BE2C (cell line): ENCODE results near the gene CLCNKA.
A peak's percentile ranks its signal among the peaks of the same experiment; 100 is the strongest.
"Not testable (repeated sequence)": the region's sequence is repeated elsewhere in the genome, so short reads cannot be mapped to it uniquely, and the experiment has no call there.

ENCODE experiments used
- DNase-seq: peaks from one replicate; pipeline ENCODE4 v3.0.0-alpha.2; 2020
- H3K27me3 ChIP-seq: fragments of 250-450 bp; sonication (Bioruptor Pico); 2 replicates; pipeline ENCODE4 v1.5.1; 2020; ENCODE audit warnings: mild to moderate bottlenecking
- H3K36me3 ChIP-seq: fragments of 250-450 bp; sonication (Bioruptor Pico); 2 replicates; pipeline ENCODE4 v1.5.1; 2020; ENCODE audit warnings: mild to moderate bottlenecking
- H3K4me1 ChIP-seq: fragments of 250-450 bp; sonication (Bioruptor Pico); 2 replicates; pipeline ENCODE4 v1.5.1; 2020
- H3K4me3 ChIP-seq: 2 replicates; pipeline ENCODE4 v1.5.1; 2011; ENCODE audit warnings: low read depth, low read length
- H3K9me3 ChIP-seq: fragments of 250-450 bp; sonication (Bioruptor Pico); 2 replicates; pipeline ENCODE4 v1.5.1; 2020
- TF ChIP-seq, protein P1 (sequence below): IDR thresholded peaks from 2 replicates; pipeline ENCODE4 v1.5.1; 2012; ENCODE audit warnings: mild to moderate bottlenecking, low read depth, low read length

The CLCNKA gene

DNA sequence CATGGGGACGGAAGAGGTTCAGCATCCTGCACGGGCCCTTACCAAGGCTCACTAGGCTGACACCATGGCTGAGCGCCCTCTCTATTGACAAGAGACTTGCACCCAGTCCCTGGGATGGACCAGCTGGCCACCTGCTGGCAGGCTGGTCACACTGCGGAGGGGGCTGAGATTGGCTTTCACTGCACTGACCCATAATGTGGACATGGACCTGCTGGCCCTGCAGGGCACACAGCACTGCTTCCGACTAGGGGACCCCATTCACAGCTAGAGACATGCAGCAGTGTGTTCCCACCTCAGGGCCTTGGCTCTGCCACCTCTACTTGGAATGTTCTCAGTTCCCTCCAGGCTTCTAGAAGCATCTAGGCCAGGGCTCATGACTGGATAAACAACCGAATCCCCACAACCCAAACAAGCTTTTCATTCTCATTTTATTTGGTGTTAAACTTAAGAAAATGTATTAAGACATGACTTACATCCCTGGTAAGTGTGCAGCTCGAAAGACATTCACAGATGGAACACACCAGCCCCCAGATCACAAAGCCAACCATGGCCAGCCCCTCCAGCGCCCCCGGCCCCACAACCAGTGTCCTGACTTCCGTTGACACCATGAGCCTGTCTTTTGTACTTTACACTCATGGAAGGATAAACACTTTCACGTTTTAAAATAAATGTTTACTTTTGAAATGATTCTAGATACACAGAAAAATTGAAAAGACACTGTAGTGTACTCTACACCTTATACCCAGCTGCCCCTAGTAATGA is 27.1 kb upstream of the CLCNKA start:
- peak; percentile 59 for DNase-seq
- no peaks in the 10 kb centered on the region for H3K27me3 ChIP-seq
- TF ChIP-seq, protein P1, sequence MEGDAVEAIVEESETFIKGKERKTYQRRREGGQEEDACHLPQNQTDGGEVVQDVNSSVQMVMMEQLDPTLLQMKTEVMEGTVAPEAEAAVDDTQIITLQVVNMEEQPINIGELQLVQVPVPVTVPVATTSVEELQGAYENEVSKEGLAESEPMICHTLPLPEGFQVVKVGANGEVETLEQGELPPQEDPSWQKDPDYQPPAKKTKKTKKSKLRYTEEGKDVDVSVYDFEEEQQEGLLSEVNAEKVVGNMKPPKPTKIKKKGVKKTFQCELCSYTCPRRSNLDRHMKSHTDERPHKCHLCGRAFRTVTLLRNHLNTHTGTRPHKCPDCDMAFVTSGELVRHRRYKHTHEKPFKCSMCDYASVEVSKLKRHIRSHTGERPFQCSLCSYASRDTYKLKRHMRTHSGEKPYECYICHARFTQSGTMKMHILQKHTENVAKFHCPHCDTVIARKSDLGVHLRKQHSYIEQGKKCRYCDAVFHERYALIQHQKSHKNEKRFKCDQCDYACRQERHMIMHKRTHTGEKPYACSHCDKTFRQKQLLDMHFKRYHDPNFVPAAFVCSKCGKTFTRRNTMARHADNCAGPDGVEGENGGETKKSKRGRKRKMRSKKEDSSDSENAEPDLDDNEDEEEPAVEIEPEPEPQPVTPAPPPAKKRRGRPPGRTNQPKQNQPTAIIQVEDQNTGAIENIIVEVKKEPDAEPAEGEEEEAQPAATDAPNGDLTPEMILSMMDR, result peak; percentile 70
- H3K4me1 ChIP-seq, result no peaks in the 10 kb centered on the region
- H3K4me3 ChIP-seq, result no peak overlapping the region
- H3K9me3 ChIP-seq, result no peaks in the 10 kb centered on the region
- H3K36me3 ChIP-seq, result no peaks in the 10 kb centered on the region

DNA sequence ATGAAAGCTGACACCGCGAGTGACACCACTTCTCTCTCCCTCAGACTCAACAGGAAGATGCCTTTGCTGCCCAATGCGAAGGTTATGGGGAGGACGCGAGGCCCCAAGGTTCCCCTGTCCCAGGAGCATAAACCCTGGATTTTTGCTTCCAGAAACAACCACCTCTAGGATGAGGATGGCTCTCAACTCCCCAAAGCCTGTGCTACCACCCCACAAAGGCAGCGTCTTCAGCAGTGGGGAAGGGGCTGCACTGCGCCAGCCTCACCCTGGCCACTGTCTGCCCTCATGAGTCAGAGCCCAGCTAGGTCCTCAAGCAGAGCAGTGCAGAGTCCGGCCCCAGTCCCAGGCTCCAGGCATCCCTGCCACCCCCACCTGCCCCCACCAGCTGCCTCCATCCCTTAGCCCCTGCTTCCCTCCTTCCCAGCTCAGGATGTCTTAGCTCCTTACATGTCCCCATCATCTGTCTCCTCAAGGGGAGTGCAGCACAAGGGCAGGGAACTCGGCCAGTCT is 24.7 kb upstream of the CLCNKA start:
- TF ChIP-seq, protein P1, result no peak
- Histone ChIP-seq H3K27me3 (no peaks in the 10 kb centered on the region), H3K36me3 (no peaks in the 10 kb centered on the region), H3K9me3 (no peaks in the 10 kb centered on the region), H3K4me3 (no peak overlapping the region), H3K4me1 (no peaks in the 10 kb centered on the region)
- DNase-seq, result no peak

DNA sequence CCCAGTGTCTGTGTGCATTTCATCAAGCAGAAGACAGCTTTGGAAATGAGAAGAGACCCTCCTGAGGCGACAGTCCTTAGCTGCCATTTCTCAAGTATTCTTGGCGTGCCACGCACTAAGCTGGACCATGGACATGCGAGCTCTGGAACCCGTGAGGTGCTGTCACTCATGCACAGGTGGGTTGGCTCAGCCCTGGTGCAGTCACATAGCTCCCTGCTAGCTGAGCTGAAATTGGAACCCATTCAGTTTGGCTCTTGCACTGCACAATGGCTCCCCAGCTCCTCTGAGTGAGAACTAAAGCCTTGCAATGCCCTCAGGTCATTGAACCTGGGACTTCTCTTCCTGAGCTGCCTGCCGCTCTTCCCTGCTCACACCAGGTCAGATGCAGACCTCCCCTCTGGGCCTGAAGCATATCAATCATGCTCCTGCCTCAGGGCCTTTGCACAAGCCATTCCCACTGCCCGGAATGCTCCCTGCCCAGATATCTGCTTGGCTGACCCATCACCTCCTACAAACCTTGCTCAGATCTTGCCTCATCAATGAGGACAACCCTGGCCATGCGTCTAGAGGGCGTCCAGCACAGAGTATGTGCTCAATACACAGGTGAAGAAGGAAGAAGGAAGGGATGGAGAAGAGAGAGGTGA is 24.1 kb upstream of the CLCNKA start:
- no peaks in the 10 kb centered on the region for H3K9me3 ChIP-seq
- no peaks in the 10 kb centered on the region for H3K27me3 ChIP-seq
- H3K36me3 ChIP-seq, result no peaks in the 10 kb centered on the region
- H3K4me3 ChIP-seq, result no peak overlapping the region
- TF ChIP-seq, protein P1, result no peak
- DNase-seq, result no peak
- no peaks in the 10 kb centered on the region for H3K4me1 ChIP-seq

DNA sequence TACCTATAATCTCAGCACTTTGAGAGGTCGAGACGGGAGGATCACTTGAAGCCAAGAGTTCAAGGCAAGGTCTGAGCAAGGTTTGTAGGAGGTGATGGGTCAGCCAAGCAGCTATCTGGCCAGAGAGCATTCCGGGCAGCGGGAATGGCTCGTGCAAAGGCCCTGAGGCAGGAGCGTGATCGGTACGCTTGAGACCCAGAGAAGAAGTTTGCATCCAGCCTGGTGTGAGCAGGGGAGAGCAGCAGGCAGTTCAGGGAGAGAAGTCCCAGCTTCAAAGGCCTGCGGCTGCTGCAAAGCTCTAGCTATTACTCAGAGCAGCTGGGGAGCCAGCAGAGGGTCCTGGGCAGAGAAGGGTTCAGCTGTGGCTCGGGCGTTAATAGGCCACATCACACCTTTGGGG is 22.9 kb upstream of the CLCNKA start:
- Histone ChIP-seq H3K36me3 (no peaks in the 10 kb centered on the region), H3K4me1 (no peaks in the 10 kb centered on the region), H3K9me3 (no peaks in the 10 kb centered on the region), H3K4me3 (no peak overlapping the region), H3K27me3 (no peaks in the 10 kb centered on the region)
- TF ChIP-seq, protein P1, result no peak
- DNase-seq, result no peak

DNA sequence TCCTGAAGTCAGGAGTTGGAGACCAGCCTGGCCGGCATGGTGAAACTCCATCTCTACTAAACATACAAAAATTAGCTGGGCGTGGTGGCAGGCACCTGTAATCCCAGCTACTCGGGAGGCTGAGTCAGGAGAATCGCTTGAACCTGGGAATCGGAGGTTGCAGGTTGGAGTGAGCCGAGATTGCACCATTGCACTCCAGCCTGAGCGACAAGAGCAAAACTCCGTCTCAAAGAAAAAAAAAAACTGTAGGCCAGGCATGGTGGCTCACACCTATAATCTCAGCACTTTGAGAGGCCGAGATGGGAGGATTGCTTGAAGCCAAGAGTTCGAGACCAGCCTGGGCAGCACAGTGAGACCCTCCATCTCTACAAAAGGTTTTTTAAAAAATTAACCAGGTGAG is 20.6 kb upstream of the CLCNKA start:
- H3K36me3 ChIP-seq, H3K4me3 ChIP-seq, DNase-seq, H3K27me3 ChIP-seq, H3K9me3 ChIP-seq, H3K4me1 ChIP-seq: not testable (repeated sequence)

DNA sequence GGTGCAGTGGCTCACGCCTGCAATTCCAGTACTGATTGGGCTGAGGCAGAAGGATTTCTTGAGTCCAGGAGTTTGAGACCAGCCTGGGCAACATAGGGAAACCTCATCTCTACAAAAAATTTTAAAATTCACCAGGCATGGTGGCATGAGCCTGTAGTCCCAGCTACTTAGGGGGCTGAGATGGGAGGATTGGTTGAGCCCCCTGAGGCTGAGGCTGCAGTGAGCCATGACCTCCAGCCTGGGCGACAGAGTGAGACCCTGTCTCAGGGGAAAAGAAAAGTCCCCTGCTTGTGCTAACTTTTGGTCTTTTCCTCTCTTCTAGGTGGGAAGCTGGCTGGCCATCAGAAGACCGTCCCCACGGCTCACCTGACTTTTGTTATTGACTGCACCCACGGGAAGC is 16.2 kb upstream of the CLCNKA start:
- Histone ChIP-seq H3K4me1 (no peaks in the 10 kb centered on the region), H3K9me3 (no peaks in the 10 kb centered on the region), H3K27me3 (no peaks in the 10 kb centered on the region), H3K4me3 (no peak overlapping the region), H3K36me3 (no peaks in the 10 kb centered on the region)
- DNase-seq, result no peak
- TF ChIP-seq, protein P1, result no peak
